NCI-H774 (cell line): ENCODE results near the gene ZP4.
A peak's percentile ranks its signal among the peaks of the same experiment; 100 is the strongest.

Experiments used
- DNase-seq: peaks from one replicate; lab custom pipeline; 2025; lab: John Stamatoyannopoulos, UW

The ZP4 gene, protein sequence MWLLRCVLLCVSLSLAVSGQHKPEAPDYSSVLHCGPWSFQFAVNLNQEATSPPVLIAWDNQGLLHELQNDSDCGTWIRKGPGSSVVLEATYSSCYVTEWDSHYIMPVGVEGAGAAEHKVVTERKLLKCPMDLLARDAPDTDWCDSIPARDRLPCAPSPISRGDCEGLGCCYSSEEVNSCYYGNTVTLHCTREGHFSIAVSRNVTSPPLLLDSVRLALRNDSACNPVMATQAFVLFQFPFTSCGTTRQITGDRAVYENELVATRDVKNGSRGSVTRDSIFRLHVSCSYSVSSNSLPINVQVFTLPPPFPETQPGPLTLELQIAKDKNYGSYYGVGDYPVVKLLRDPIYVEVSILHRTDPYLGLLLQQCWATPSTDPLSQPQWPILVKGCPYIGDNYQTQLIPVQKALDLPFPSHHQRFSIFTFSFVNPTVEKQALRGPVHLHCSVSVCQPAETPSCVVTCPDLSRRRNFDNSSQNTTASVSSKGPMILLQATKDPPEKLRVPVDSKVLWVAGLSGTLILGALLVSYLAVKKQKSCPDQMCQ

GRCh38 chr1:237890822-237891221 lies at the start of gene ZP4:
ZP4 (minus strand) TSS chr1:237890922; CDS start chr1:237890635, 287 bp downstream.
- no peak for DNase-seq

GRCh38 chr1:237938553-237938952 lies 47.8 kb upstream of the ZP4 start:
- no peak for DNase-seq

DNA sequence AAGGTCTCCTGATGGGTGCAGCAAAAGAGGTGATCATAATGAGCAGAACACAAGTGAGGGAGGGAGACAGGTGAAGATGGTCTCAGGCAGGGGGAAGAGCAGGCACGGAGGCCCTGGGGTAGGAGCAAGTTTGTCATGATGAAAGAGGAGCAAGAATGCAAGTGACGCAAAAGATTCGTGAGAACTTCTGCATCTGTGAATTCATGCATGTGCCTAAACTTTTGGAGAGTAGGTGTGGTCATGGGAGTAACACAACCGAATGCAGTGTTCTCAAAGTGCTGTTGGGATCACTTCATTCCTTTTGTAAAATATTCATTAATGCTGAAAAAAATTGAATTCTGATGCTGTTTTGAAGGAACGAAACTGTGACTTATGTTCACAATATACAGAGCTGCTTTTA lies 47.3 kb upstream of the ZP4 start:
- DNase-seq: no peak

DNA sequence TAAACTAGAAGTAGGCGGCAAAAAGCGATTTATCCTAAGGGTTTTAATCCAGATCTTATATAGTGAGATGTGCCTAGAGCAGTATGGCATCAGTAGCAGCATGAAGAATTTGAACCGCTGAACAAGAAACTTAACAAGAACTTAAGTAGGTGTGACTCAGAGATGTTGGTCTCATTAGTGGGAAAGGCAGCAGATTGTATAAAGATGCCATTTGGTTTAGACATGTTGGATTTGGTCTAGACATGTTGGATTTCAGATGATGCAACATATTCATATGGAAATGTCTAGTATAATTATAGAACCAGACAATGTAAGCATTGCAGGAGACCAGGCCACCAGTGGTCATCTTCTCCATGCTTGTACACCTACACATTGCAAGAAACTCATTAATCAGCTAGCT lies 42.1 kb upstream of the ZP4 start:
- DNase-seq: no peak

- no peak for DNase-seq
Observed at GRCh38 chr1:237931581-237931980, 40.9 kb upstream of the ZP4 start.

- DNase-seq: no peak
Observed at GRCh38 chr1:237927198-237927597, 36.5 kb upstream of the ZP4 start.

DNA sequence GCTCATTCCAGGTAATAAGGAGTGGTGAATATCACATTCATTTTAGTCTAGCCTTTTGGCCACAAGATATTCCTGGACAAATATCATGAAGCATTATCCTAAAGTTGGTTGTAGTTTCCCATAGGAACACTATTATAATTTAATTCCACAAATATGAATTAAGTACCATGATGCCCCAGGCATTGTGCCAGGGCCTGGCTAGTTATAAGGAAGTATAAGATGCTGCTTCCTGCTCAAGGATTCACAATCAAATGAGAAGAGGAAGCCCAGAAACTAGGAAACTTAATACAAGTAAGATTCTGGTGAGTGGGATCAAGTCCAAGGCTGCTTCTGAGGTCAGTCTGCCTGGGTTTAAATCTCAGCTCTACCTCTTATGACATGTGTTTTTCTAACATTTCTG lies 30.6 kb upstream of the ZP4 start:
- no peak for DNase-seq

- no peak for DNase-seq
Observed at GRCh38 chr1:237913345-237913744, 22.6 kb upstream of the ZP4 start.

DNA sequence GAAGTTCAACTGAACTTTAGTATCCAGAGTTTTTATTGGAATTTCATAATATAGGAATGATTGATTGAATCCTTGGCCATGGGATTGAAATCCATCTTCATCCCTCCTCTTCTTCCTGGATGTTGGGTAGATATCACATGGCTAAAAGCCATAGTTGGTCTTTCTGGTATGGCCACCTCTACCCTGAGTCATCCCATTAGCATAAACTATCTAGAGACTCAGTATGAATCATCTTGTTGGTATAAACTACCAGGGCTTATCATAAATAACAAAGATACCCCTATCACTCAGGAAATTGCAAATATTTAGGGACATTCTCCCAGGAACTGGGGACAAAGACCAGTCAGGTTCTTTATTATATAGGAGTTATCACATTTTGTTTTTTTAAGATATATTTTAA lies 21.2 kb upstream of the ZP4 start:
- no peak for DNase-seq

DNA sequence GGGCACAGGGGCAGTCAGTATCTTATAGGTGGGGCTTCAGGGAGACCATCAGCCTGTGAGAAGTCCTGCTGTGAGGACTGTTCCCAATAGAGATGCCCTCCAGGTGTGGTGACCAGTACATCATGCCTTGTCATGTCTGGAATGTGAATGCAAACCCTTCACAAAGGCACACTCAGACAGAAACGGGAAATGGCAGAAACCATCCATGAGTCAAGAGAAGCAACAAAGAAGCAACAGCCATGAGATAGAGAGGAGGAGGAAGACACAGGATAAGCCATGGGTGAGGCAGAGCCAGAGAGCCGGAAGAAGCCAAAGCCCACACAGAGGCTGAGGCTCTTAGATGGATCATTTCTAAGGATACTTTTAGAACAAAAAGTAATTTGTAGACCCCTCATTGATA lies 20.1 kb upstream of the ZP4 start:
- no peak for DNase-seq

- no peak for DNase-seq
Observed at GRCh38 chr1:237903961-237904360, 13.2 kb upstream of the ZP4 start.

DNA sequence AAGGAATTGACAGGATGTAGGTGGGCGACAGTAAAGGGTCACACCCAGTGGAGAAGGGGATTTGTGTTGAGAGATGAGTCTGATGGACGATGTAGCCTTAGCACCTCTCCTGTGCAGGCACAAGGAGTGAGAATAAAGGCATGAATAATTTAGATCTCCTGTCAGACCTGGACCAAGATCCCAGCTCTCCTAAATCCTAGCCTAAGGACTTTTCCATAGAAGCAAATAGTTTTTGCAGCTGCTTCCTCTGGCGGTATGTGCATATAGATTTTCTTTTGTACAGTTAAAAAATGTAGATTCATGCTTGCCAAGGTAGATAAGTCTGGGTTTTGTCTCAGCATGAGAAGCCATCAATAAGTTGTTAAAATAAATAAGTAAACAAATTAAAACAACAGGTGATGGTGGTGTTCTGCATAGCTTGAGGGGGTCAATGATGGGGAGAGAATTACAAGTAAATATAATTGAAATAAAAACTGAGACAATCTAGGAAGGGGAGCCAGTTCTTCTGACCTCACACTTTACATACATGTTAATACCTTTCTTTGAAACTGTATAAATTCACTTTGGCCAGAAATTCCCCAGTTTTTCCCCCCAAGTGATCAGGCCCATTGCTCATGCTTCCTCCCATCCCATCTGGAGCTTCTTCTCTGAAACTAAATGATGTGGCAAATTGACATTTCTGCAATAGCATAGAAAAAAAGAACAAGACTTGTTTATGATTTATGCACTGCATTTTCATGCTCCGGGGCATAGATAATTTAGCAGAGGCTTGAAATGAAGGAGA lies 12.4 kb upstream of the ZP4 start:
- no peak for DNase-seq

- DNase-seq: no peak
Observed at GRCh38 chr1:237901299-237901934, 10.7 kb upstream of the ZP4 start.

DNA sequence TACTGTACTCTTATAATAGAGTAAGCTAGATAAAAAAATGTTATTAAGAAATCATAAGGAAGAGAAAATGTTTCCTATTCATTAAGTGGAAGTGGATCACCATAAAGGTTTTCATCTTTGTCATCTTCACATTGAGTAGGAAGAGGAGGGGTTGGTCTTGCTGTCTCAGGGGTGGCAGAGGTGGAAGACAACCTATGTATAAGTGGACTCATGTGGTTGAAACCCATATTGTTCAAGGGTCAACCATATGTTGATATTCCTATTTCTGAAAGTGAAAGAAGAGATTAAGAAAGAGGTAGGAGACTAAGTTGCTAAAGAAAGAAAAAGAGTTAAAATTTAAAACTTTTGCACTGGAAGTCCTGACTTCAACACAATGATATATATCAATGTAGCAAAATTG lies 4.9 kb upstream of the ZP4 start:
- no peak for DNase-seq

DNA sequence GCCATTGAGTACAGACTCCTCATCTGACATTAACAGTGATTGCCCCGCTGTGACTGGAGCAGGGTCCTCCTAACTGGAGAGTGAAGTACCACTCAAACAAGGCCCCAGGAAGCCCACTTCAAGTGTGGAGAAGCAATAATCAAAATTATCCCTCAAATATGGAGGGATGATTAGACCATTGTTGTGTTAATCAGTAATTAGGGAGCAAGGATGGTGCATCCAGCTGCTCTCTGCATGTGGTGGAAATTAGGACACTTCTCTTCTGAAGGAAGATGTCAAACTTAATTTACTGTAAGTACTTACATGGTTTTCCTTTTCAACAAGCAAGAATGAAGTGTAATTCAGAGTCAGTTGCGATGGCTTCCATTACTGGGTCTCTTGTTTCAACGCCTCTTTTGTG lies 3.4 kb upstream of the ZP4 start:
- DNase-seq: peak; percentile 45

DNA sequence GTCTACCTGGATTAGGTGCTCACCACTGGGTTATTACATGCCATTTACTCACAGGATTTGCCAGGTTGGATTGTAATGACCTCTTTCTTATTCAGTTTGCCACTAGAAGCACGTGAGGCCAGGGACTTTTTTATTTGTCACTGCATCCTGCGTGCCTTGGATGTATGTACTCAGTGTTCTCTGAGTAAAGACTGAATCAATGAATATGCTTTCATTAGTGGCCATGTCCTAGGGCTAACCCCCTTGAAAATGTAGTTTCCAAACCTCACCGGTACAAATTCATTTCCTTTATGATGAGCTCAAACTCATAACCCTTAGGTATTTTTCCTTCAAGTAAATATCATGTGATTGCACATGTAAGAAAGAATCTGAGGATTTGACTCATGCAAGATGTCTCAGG lies 1.3 kb upstream of the ZP4 start:
- no peak for DNase-seq

DNA sequence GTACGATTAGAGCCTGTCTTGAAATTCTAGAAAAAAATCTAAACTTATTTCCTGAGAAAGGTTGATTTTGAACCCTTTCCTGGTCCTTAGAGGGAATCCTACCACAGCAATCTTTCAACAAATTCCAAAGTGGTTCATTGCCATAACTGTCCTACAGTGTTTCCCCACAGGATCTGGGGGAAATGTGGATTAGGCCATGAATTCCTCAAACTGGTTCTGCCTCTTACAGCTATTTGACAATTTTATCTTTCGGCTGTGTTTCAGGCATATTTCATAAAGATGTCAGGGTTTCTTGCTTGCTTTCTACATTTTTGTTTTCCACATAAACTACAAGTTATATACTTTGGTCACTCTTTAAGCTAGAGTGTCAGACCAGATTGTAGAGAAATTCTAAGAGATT lies 544 bp upstream of the ZP4 start:
- DNase-seq: no peak

DNA sequence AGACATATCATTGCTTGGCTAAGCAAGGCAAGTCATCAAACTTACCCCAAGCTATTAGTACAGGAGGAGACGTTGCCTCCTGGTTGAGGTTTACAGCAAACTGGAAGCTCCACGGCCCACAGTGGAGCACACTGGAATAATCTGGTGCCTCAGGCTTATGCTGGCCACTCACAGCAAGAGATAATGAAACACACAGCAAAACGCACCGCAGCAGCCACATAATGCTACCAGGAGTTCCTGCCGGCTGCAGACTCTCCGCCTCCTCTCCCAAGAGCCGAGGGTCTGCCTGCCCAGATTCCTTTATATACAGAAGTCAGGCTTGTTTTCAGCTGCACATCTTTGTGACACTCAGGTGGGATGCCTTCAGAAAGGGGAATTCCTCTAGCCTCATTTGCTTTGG lies 306 bp downstream of the ZP4 start:
- DNase-seq: no peak

GRCh38 chr1:237888143-237888542 lies 2.6 kb downstream of the ZP4 start:
- DNase-seq: no peak

DNA sequence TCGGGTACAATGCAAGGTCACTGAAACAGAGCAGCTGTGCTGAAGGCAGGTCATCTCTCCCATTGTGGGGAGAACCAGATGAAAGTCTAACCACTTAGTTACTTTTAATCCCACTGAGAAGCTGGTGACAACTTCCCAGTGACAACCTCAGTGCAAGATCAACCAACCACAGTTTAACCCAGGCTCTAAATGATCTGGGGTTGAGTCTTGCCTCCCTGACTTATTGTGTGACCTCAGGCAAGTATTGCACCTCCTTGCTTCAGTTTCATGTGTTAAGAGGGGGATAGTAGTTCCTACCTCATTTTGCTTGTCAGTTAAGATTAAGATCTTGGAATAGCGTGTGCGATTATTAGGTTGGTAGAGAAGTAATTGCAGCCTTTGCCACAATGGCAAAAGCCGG lies 3.2 kb downstream of the ZP4 start:
- DNase-seq: no peak

DNA sequence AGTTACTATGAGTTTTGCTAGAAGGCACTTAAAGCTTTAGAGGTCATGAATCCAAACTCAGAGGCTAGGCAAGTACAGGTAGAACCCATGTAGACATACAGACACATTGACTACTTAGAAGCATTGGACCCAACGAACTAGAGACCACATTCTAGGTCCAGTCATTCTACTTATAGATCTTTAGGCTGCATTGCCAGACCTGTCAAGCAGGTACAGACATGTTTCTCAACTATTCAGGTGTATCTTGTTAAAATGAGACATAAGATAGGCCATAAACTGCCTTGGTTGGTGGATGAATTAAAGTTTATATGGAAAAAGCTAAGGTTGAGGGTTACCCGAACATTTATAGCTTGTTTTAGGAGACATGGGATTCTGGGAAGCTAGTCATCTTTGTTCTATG lies 6.5 kb downstream of the ZP4 start:
- DNase-seq: no peak

GRCh38 chr1:237879195-237879594 lies 11.5 kb downstream of the ZP4 start:
- no peak for DNase-seq

DNA sequence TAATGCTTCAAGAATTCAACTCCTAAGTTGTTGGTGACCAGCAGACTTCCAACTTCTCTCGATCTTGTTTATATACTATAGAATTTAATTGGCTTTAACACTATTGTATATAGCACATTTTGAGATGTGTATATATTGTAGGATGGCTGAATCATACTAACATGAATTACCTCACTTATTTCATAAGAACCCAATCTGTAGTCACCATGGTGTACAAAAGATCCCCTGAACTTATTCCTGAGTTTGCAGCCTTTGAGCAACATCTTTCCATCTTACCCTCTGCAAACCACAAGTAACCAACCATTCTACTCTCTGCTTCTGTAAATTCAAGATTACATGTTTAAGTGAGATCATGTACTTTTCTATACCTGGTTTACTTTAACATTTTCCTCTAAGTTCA lies 12.3 kb downstream of the ZP4 start:
- DNase-seq: no peak
